ENCODE results near the gene C2orf68.

DNA sequence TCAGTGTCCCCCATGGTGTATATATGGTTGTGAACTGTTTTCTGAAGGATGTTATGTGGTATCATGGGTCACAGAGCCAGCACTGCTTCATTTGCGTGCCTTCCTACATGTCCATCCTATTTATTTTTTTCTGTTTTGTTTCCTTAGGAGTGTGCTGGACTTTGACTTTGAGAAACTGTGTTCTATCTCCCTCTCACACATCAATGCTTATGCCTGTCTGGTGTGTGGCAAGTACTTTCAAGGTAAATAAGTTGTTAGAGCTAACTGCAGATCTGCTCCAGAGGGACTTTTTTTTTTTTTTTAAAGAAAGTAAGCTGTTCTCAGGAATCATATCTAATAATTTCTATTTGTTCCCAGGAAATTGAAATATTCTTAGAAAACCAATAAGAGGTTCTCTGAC, 9.5 kb upstream of the C2orf68 start:
- TF ChIP-seq, protein P1, sequence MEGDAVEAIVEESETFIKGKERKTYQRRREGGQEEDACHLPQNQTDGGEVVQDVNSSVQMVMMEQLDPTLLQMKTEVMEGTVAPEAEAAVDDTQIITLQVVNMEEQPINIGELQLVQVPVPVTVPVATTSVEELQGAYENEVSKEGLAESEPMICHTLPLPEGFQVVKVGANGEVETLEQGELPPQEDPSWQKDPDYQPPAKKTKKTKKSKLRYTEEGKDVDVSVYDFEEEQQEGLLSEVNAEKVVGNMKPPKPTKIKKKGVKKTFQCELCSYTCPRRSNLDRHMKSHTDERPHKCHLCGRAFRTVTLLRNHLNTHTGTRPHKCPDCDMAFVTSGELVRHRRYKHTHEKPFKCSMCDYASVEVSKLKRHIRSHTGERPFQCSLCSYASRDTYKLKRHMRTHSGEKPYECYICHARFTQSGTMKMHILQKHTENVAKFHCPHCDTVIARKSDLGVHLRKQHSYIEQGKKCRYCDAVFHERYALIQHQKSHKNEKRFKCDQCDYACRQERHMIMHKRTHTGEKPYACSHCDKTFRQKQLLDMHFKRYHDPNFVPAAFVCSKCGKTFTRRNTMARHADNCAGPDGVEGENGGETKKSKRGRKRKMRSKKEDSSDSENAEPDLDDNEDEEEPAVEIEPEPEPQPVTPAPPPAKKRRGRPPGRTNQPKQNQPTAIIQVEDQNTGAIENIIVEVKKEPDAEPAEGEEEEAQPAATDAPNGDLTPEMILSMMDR (IDR thresholded peaks at IDR 0.05) = no peak
- TF ChIP-seq POLR2A (IDR thresholded peaks at IDR 0.05) = no peak

Measured in gastroesophageal sphincter (tissue), 3 donors.